HepG2 (cell line): ENCODE results near the gene SMARCD1. TPM values are rescaled to one million over a fixed set of nuclear protein-coding genes. Genes with fewer than 3 reads are reported as not detected.
A peak's percentile ranks its signal among the peaks of the same experiment; 100 is the strongest.

Source experiments
- HBP1 ChIP-seq: IDR thresholded peaks from 2 replicates; pipeline ENCODE4 v1.6.1; 2016; ENCODE audit warnings: low read depth, control low read depth
- MAZ ChIP-seq, 2 experiments: sonication (generic) in 1 of 2; formaldehyde crosslinking in 1 of 2; IDR thresholded peaks; 2 replicates each; pipeline versions ENCODE4 v1.5.0 to v1.6.1; 2012 to 2020; ENCODE audit warnings: low read depth in 2 of 2, mild to moderate bottlenecking in 2 of 2, borderline replicate concordance in 1 of 2, improper control_type of control experiment in 1 of 2, low read length in 1 of 2, missing genetic modification reagents in 1 of 2, moderate library complexity in 1 of 2
- NR0B2 ChIP-seq: sonication (generic); formaldehyde crosslinking; IDR thresholded peaks from 2 replicates; pipeline ENCODE4 v1.4.0; 2020; ENCODE audit warnings: mild to moderate bottlenecking, missing genetic modification reagents
- PATZ1 ChIP-seq: sonication (generic); formaldehyde crosslinking; IDR thresholded peaks from 2 replicates; pipeline ENCODE4 v1.4.0; 2020; ENCODE audit warnings: missing genetic modification reagents
- SNRNP70 ChIP-seq: fragments of 200-400 bp; formaldehyde crosslinking; IDR thresholded peaks from 2 replicates; pipeline ENCODE4 v1.6.1; 2017; ENCODE audit warnings: mild to moderate bottlenecking, low read depth, low read length, moderate library complexity
- TFAP4 ChIP-seq: sonication (generic); IDR thresholded peaks from 2 replicates; pipeline ENCODE4 v1.6.1; 2016; ENCODE audit warnings: low read depth, borderline replicate concordance
- ZNF318 ChIP-seq: sonication (generic); formaldehyde crosslinking; IDR thresholded peaks from 2 replicates; pipeline ENCODE4 v1.4.0; 2020; ENCODE audit warnings: mild to moderate bottlenecking, missing genetic modification reagents
- ZNF326 ChIP-seq: sonication (generic); formaldehyde crosslinking; IDR thresholded peaks from 2 replicates; pipeline ENCODE4 v1.4.0; 2020; ENCODE audit warnings: missing genetic modification reagents, borderline replicate concordance
- ZNF773 ChIP-seq: sonication (generic); formaldehyde crosslinking; IDR thresholded peaks from 2 replicates; pipeline ENCODE4 v1.4.0; 2020; ENCODE audit warnings: missing genetic modification reagents, borderline replicate concordance
- ZNF800 ChIP-seq: sonication (generic); formaldehyde crosslinking; IDR thresholded peaks from 2 replicates; pipeline ENCODE4 v1.4.0; 2020; ENCODE audit warnings: missing genetic modification reagents
- ZNF839 ChIP-seq: sonication (generic); formaldehyde crosslinking; IDR thresholded peaks from 2 replicates; pipeline ENCODE4 v1.4.0; 2020; ENCODE audit warnings: missing genetic modification reagents, mild to moderate bottlenecking, borderline replicate concordance
- polyA plus RNA-seq, 8 experiments: library from polyadenylated mRNA; depleted of rRNA in 3 of 8; stranded (reverse) in 7 of 8; unstranded in 1 of 8; fragments of >200 nt; fragmentation: Illumina TruSeq in 4 of 8; extraction: Trizol in 4 of 8; gene quantifications; 2 replicates each; pipeline versions ENCODE4 v1.2.1 to v1.2.3, GENCODE V29; 2011 to 2016; ENCODE audit warnings: low read depth in 4 of 8, missing spikeins in 1 of 8, mixed read lengths in 1 of 8; ENCODE audit not compliant: insufficient read depth in 1 of 8
- total RNA-seq, 5 experiments: library from RNA; depleted of rRNA; stranded (reverse); fragments of >200 nt; fragmentation: Illumina TruSeq; extraction: Trizol; gene quantifications; 2 replicates each; pipeline ENCODE4 v1.2.3, GENCODE V29; 2016; ENCODE audit warnings: low read depth in 1 of 5

Gene SMARCD1
- total and polyA plus RNA-seq, 2 of the 13 experiments (the other 11 are each of a cell fraction or from before 2014, with no cell fraction given), result 51.7 to 54.6 TPM

GRCh38 chr12:50112456-50113218 lies 27.5 kb downstream of the SMARCD1 start (continued):
- TF ChIP-seq MAZ (IDR thresholded peaks at IDR 0.05; ENCODE audit: borderline replicate concordance, low read depth, low read length) (no peak), MAZ (CRISPR knock-in tag; IDR thresholded peaks at IDR 0.05; ENCODE audit: low read depth) (no peak), ZNF800 (CRISPR knock-in tag) (0 out of 2 replicates have a peak, but pooled peaks have one; percentile 54), ZNF773 (no peak), ZNF839 (CRISPR knock-in tag) (0 out of 2 replicates have a peak, but pooled peaks have one; percentile 2), PATZ1 (no peak), NR0B2 (0 out of 2 replicates have a peak, but pooled peaks have one; percentile 19), ZNF326 (CRISPR knock-in tag) (no peak), TFAP4 (no peak), SNRNP70 (no peak), HBP1 (no peak), ZNF318 (CRISPR knock-in tag) (peak; percentile 88; the same call in 1 of the 2 replicates)
